ENCODE data around the gene STYX. TPM values are rescaled to one million over a fixed set of nuclear protein-coding genes. Genes with fewer than 3 reads are reported as not detected.

The STYX gene
- polyA plus RNA-seq, 1 donor = 13.0 TPM

GRCh38 chr14:52790756-52791222 is 60.8 kb downstream of the STYX start:
- DNase-seq = no peak

GRCh38 chr14:52791223-52792096 is 61.5 kb downstream of the STYX start, which contains the start of gene GNPNAT1:
Gene GNPNAT1 (minus strand): TSS chr14:52791607. CDS start chr14:52784650, 6,957 bp downstream.
- peak; percentile 79 for DNase-seq

GRCh38 chr14:52792097-52792415 is 62.1 kb downstream of the STYX start:
- DNase-seq = no peak

GRCh38 chr14:52793061-52793460 is 63.1 kb downstream of the STYX start:
- DNase-seq = no peak

GRCh38 chr14:52797653-52798052 is 67.7 kb downstream of the STYX start:
- no peak for DNase-seq

GRCh38 chr14:52798826-52799225 is 68.9 kb downstream of the STYX start:
- DNase-seq = no peak

GRCh38 chr14:52801014-52801712 is 71.2 kb downstream of the STYX start:
- DNase-seq = peak; percentile 23

- no peak for DNase-seq
These were observed 72.6 kb downstream of the STYX start for GRCh38 chr14:52802597-52802996.

- DNase-seq = no peak
These were observed 76.1 kb downstream of the STYX start for GRCh38 chr14:52806115-52806514.

- no peak for DNase-seq
These were observed 78.1 kb downstream of the STYX start for GRCh38 chr14:52808101-52808500.

GRCh38 chr14:52821805-52822250 is 91.9 kb downstream of the STYX start:
- DNase-seq = no peak

- DNase-seq = no peak
These were observed 94.5 kb downstream of the STYX start for GRCh38 chr14:52824462-52824861.

Other genes starting within 250 kb of the STYX start
- gene TXNDC16, start 177.7 kb upstream of the STYX start, polyA plus RNA-seq (ENCODE audit: insufficient read length) = 5.3 TPM
- 2.4 TPM for gene GPR137C, start 177.3 kb upstream of the STYX start, polyA plus RNA-seq (ENCODE audit: insufficient read length)
- gene ERO1A, start 34.6 kb upstream of the STYX start, polyA plus RNA-seq (ENCODE audit: insufficient read length) = 15.6 TPM
- gene PSMC6, start 23.0 kb upstream of the STYX start, polyA plus RNA-seq (ENCODE audit: insufficient read length) = 88.8 TPM
- 11.9 TPM for gene GNPNAT1, start 61.4 kb downstream of the STYX start, polyA plus RNA-seq (ENCODE audit: insufficient read length)
- gene FERMT2, start 220.9 kb downstream of the STYX start, polyA plus RNA-seq (ENCODE audit: insufficient read length) = 80.5 TPM